Measurements from ENCODE around the gene MGA.

The MGA gene

DNA sequence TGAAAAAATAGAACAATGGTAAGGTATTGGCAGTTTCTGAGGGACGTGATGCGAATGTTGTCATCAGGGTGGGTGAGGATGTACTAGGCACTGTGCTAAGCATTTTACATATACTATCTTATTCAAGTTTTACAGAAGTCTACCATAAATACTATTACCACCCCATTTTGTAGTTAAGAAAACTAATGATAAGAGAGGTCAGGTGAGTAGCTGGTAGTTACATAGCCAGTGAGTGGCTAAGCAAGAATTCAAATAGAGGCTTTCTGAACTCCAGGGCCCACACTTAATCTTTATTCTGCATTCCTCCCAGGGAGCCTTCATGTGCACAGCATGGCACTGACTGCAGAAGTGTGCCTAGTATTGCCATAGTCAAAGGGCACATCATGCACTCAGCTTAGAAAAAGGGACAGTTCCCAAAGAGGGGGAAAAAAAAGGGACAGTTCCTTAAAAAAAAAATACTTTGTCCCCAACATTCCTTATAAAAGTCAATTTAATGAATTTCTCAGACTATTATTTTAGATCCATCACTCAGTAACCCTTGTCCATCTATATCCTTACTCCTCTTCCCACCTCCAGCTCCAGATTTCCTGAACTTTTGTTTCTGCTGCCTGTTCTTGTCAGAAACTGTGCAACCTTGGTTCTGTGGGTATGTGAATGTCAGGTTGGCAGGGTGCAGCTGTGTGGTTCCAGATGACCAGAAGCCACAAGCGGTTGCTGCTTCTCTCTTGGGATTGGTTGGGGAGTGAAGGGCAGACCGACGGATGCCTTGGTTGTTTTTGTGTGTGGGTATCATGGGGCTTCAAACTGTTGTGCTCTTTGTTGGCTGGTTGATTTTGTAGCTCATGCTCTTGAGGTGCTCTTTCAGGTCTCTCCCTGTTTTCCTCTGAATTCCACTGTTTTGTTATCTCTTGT lies 122.4 kb downstream of the MGA start:
- no peak for DNase-seq (ENCODE audit: low read depth in 2 of 2)

DNA sequence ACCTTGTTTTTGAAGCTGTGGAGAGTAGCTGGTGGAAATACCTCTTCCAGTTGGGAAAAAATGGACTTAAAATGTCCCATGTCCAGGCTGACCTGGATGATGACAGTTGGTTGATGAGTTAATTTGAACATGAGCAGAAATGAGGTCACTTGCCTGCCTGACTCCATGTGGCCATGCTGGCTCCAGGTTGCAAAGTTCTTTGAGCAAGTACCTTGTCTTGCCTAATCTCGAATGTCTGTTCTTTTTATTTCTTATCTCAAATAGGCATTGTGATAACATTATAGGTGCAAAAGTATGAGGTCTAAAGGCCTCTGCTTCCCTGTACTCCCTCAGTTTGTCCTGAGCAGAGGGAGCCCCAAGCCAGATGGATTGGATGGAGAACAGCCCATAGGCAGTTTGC lies 123.1 kb downstream of the MGA start:
- DNase-seq (ENCODE audit: low read depth in 2 of 2), result no peak

- DNase-seq (ENCODE audit: low read depth in 2 of 2), result no peak
These were observed 128.1 kb downstream of the MGA start for GRCh38 chr15:41788262-41788661.

GRCh38 chr15:41789236-41789635 lies 129.0 kb downstream of the MGA start:
- no peak for DNase-seq (ENCODE audit: low read depth in 2 of 2)

- no peak for DNase-seq (ENCODE audit: low read depth in 2 of 2)
These were observed 129.5 kb downstream of the MGA start for GRCh38 chr15:41789662-41790061.

DNA sequence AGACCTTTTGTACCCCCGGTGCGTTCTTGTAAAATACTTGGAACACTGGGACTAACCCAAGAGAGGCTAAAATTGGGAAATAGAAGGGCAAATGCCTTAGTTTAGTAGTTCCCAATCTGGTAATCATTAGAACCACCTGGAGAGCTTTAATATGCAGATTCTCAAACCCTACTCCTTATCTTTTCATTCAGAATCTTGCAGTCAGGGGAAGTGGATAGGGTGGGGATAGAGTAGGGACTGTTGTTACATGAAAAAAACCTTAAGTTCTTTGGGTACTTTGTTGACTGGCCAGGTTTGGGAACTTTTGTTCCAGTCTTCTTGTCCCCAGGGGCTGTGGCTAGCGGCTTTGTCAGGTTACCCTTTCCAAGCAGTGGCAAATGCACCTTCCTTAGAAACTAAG lies 130.0 kb downstream of the MGA start:
- DNase-seq (ENCODE audit: low read depth in 2 of 2), result no peak

DNA sequence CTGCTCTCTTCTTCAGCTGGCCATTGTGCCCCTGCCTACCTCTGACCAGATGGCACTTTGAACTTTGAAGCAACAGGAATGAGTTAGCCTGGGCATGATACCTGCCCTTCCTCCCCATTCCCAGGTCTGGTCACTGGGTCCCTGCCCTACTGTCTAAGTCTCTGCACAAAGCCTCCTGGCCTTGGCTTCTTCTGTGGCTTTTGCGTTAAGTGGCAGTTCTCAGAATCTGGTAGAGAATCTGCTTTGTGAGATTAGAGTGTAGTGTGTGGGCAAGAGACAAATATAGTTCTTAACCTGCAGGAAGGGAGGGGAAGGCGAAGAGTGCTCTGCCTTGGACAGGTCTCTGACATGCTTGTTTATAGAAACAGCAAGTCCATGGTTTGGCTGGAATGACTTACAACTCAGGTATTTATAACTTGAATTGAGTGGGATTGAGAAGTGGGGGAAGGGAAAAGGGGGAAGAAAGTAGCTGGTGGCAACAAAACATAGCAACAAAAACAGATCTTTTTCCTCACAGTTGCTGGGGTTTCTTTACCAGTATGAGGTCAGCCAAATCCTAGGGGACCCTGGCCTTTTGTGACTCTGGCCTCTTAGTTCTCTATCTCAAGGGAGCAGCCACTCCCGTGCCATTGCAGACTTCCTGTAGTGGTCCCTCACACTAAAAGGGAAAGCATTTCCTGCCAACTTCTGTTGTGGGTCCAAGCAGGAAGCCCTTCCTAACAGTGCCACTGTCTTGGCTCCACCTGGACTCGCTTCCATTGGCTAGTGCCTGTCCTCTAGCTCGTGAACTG lies 130.7 kb downstream of the MGA start:
- no peak for DNase-seq (ENCODE audit: low read depth in 2 of 2)

DNA sequence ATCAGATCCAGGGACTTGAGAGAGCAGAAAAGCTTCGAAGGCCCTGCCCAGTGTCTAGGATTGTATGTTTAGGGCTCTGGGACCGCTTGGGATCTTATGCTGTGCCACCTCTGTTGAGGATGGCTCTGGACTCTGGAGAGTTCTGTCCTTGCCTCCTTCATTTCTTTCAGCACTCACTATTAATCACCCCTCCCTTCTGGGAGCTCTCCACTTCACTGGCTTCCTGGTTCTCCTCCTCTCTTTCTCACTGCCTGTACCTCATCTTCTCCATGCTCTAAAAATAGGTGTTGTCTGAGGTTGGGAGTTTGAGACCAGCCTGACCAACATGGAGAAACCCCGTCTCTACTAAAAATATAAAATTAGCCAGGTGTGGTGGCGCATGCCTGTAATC lies 131.3 kb downstream of the MGA start:
- no peak for DNase-seq (ENCODE audit: low read depth in 2 of 2)

- DNase-seq (ENCODE audit: low read depth in 2 of 2), result no peak
These were observed 131.9 kb downstream of the MGA start for GRCh38 chr15:41792000-41792637.

DNA sequence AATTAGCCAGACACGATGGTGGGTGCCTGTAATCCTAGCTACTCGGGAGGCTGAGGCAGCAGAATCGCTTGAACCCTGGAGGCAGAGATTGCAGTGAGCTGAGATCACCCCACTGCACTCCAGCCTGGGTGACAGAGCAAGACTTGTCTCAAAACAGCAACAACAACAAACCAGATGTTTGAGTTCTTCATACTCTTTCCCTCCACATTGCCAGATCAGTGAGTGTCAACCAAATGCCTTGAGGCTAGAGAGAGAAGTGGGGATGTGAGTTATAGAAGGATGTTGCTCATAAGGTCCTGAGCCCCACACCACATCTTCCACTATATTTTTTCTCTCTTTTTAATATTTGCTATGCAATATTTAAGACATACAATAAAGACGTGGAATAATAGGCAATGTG lies 133.9 kb downstream of the MGA start:
- no peak for DNase-seq (ENCODE audit: low read depth in 2 of 2)

- no peak for DNase-seq (ENCODE audit: low read depth in 2 of 2)
These were observed 136.0 kb downstream of the MGA start for GRCh38 chr15:41795996-41796856.

DNA sequence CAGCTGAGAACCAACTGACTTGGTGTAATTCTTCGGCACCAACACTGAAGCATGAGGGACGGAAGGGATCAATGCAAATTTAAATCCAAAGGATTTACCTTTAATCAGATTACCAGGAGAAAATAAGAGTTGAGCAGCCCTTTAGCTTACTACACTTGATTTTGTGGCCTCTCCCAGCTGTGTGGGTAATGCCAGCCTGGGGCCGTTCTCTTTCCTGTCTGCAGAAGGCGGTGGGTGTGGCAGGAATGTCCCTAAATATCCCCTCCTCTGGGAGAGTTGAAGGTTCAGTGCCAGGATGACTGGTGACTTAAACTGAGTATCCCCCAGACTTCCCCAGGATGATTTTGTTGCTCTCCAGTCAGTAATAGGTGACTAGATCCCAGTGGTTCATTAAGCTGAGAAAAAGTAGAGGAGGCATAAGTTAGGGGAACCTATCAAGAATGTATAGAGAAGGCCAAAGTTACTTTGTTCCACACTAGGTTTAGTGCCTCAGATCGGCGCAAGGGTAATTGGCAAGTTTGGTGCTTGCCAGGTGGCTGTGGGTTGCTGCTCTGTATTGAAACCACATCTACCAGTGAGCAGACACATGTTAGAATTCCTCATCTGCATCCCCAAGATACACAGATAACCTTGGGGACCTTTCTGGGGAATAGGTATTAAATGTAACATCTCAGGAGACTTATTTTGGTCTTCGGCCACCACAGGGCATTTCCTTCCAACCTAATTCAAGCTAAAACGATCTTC lies 137.2 kb downstream of the MGA start:
- no peak for DNase-seq (ENCODE audit: low read depth in 2 of 2)

- DNase-seq (ENCODE audit: low read depth in 2 of 2), result no peak
These were observed 138.6 kb downstream of the MGA start for GRCh38 chr15:41798607-41799487.

DNA sequence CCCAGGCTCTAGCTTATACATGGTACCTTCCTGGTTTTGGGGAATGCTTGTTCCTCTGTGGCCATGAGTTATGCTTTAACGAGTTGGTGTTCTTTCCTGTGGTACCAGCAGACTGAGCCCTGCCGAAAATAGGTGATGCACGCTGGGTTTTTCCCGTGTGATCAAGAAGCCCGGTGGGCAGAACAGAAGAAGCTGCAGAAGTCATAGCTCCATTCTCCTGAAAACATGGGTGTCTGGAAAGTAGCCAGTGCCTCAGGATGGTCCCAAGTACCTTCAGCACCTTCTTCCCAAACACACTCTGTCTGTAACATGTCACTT lies 139.2 kb downstream of the MGA start:
- no peak for DNase-seq (ENCODE audit: low read depth in 2 of 2)

GRCh38 chr15:41801185-41801584 lies 141.0 kb downstream of the MGA start:
- DNase-seq (ENCODE audit: low read depth in 2 of 2), result no peak

- DNase-seq (ENCODE audit: low read depth in 2 of 2), result no peak
These were observed 141.7 kb downstream of the MGA start for GRCh38 chr15:41801850-41802455.

- no peak for DNase-seq (ENCODE audit: low read depth in 2 of 2)
These were observed 144.2 kb downstream of the MGA start for GRCh38 chr15:41804361-41804760.

GRCh38 chr15:41804916-41805666 lies 144.9 kb downstream of the MGA start:
- DNase-seq (ENCODE audit: low read depth in 2 of 2), result no peak

DNA sequence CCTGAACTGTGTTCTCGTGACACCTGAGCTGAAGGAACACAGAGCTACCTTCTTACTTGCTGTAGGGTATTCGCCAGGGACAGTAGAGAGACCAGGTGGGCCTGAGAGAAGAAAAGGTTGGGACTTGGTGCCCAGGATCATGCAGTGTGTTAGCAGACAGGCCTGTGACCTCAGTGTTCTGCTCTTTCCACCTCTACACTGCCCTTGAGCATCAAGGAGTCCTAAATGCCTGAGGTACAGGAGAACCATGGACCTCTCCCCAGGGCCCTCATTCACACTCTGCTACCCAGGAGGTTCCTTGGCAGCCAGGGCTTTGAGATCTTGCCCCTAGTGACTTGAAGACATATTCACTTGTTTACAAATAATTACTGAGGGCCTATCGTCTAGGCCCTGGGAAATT lies 145.5 kb downstream of the MGA start:
- no peak for DNase-seq (ENCODE audit: low read depth in 2 of 2)
